NT2/D1 (cell line): ENCODE measurements around the gene KRTAP2-1.

Source experiments
- SUZ12 ChIP-seq: IDR thresholded peaks from 2 replicates; pipeline ENCODE4 v1.6.1; 2011; ENCODE audit not compliant: insufficient read length, insufficient read depth; ENCODE audit errors: extremely low read depth
- YY1 ChIP-seq: IDR thresholded peaks from 2 replicates; pipeline ENCODE4 v1.6.1; 2011; ENCODE audit not compliant: insufficient read length, insufficient read depth
- ZNF274 ChIP-seq: IDR thresholded peaks from 2 replicates; pipeline ENCODE4 v1.6.1; 2011; ENCODE audit warnings: mild to moderate bottlenecking, low read depth, low read length

GRCh38 chr17:41057547-41057946, 10.4 kb upstream of the KRTAP2-1 start:
- TF ChIP-seq ZNF274: no peak
- no peak for TF ChIP-seq SUZ12
- no peak for TF ChIP-seq YY1
